ENCODE measurements around the gene CD19.
"Not testable (repeated sequence)": the region's sequence is repeated elsewhere in the genome, so short reads cannot be mapped to it uniquely, and the experiment has no call there.

The CD19 gene

DNA sequence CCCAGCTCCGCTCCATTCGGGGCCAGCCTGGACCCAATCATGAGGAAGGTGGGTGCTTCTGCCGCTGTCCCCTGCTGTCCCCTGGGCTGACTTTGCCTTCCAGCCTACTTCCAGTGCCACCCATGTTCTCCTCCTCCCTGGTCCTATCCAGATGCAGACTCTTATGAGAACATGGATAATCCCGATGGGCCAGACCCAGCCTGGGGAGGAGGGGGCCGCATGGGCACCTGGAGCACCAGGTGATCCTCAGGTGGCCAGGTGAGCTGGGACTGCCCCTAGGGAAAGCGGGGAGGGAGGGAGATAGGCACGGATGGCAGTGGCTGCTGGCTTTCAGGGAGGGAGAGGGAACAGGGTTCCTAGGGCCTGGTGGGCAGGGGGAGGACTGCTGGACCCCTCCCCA, 7.0 kb downstream of the CD19 start:
- in situ Hi-C loops (cut with MboI; ENCODE audit: low pct_unique_long_range_greater_than_20kb, low sequenced_read_pairs, unreplicated experiment) = no loop called here
- no peak for DNase-seq (ENCODE audit: low spot score)
- TF ChIP-seq, protein P1, sequence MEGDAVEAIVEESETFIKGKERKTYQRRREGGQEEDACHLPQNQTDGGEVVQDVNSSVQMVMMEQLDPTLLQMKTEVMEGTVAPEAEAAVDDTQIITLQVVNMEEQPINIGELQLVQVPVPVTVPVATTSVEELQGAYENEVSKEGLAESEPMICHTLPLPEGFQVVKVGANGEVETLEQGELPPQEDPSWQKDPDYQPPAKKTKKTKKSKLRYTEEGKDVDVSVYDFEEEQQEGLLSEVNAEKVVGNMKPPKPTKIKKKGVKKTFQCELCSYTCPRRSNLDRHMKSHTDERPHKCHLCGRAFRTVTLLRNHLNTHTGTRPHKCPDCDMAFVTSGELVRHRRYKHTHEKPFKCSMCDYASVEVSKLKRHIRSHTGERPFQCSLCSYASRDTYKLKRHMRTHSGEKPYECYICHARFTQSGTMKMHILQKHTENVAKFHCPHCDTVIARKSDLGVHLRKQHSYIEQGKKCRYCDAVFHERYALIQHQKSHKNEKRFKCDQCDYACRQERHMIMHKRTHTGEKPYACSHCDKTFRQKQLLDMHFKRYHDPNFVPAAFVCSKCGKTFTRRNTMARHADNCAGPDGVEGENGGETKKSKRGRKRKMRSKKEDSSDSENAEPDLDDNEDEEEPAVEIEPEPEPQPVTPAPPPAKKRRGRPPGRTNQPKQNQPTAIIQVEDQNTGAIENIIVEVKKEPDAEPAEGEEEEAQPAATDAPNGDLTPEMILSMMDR (IDR thresholded peaks at IDR 0.05; ENCODE audit: extremely low read depth, insufficient read depth, missing control alignments) = no peak

DNA sequence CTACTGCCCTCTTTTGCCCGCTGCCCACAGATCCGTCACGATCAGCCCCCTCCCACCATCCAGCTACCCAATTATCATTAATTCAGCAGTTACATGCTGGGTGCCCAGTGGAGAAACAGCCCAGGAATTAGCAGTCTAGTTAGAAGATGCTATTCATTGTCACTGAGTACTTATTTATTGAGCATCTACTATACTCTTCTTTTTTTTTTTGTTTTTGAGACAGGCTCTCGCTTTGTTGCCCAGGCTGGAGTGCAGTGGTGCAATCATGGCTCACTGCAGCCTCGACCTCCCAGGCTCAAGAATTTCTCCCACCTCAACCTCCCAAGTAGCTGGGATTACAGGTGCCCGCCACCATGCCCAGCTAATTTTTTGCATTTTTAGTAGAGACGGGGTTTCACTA, 8.1 kb downstream of the CD19 start:
- DNase-seq (ENCODE audit: low spot score) = not testable (repeated sequence)
- in situ Hi-C loops (cut with MboI; ENCODE audit: low pct_unique_long_range_greater_than_20kb, low sequenced_read_pairs, unreplicated experiment) = loop anchor here (10.0 kb wide), 1 partner anchor 65 kb away; the partner anchor contains the start of gene ATP2A1

DNA sequence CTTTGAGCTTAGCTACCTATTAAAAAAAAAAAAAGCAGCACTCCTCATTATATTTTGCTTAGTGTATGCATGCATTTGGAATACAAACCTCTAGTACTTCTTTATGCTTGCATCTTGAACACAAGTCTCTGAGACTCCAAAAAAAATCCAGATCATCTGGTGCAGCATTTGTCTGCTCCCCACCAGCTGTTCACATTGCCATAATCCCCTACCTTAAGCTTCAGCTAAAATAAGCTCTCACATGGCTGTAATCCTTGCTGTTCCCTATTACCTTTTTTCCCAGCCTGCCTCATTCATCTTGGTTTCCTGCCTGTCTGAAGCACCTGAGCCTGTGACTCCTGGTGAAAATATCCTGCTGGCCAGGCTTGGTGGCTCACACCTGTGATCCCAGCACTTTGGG, 11.5 kb downstream of the CD19 start:
- no peak for DNase-seq (ENCODE audit: low spot score)
- in situ Hi-C loops (cut with MboI; ENCODE audit: low pct_unique_long_range_greater_than_20kb, low sequenced_read_pairs, unreplicated experiment) = loop anchor here (10.0 kb wide), 1 partner anchor 68 kb away; the partner anchor contains the start of gene ATP2A1
- TF ChIP-seq, protein P1 (IDR thresholded peaks at IDR 0.05; ENCODE audit: extremely low read depth, insufficient read depth, missing control alignments) = no peak

DNA sequence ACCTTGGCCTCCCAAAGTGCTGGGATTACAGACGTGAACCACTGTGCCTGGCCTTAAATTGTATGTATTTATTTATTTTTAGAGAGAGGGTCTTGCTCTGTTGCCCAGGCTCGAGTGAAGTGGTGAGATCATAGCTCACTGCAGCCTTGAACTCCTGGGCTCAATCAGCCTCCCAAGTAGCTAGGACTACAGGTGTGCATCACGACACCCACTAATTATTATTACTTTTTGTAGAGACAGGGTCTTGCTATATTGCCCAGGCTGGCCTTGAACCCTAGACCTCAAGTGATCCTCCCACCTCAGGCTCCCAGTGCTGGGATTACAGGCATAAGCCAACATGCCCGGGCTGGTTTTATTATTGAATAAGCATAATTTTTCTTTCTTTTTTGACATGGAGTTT, 14.9 kb downstream of the CD19 start:
- no peak for DNase-seq (ENCODE audit: low spot score)
- in situ Hi-C loops (cut with MboI; ENCODE audit: low pct_unique_long_range_greater_than_20kb, low sequenced_read_pairs, unreplicated experiment) = loop anchor here (10.0 kb wide), 1 partner anchor 72 kb away; the partner anchor contains the start of gene ATP2A1
- TF ChIP-seq, protein P1 (IDR thresholded peaks at IDR 0.05; ENCODE audit: extremely low read depth, insufficient read depth, missing control alignments) = no peak

DNA sequence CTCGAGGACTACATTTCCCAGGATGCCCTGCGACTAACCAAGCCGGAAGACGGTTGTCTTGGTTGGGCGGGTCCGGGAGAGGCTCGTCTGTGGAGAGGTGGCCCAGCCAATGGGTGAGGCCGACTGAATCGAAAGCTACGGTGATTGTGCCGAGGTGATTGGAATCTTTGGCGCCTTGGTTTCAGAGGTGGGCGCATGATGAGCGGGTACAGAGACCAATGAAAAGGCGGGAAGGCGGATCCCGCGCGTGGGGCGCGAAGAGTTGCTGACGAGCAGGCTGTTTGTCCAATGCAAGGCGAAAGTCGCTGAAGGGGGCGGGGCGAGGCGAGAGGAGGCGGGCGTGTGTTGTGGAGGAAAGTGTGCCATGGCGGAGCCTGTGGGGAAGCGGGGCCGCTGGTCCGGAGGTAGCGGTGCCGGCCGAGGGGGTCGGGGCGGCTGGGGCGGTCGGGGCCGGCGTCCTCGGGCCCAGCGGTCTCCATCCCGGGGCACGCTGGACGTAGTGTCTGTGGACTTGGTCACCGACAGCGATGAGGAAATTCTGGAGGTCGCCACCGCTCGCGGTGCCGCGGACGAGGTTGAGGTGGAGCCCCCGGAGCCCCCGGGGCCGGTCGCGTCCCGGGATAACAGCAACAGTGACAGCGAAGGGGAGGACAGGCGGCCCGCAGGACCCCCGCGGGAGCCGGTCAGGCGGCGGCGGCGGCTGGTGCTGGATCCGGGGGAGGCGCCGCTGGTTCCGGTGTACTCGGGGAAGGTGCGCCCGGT, 19.1 kb downstream of the CD19 start, which contains the start of gene NFATC2IP:
Gene NFATC2IP (plus strand): TSS at position 290 of the 762 bp plus-strand sequence. CDS start 75 bp downstream, at position 365.
- DNase-seq (ENCODE audit: low spot score) = peak; percentile 100
- in situ Hi-C loops (cut with MboI; ENCODE audit: low pct_unique_long_range_greater_than_20kb, low sequenced_read_pairs, unreplicated experiment) = no loop called here
- TF ChIP-seq, protein P1 (IDR thresholded peaks at IDR 0.05; ENCODE audit: extremely low read depth, insufficient read depth, missing control alignments) = no peak

DNA sequence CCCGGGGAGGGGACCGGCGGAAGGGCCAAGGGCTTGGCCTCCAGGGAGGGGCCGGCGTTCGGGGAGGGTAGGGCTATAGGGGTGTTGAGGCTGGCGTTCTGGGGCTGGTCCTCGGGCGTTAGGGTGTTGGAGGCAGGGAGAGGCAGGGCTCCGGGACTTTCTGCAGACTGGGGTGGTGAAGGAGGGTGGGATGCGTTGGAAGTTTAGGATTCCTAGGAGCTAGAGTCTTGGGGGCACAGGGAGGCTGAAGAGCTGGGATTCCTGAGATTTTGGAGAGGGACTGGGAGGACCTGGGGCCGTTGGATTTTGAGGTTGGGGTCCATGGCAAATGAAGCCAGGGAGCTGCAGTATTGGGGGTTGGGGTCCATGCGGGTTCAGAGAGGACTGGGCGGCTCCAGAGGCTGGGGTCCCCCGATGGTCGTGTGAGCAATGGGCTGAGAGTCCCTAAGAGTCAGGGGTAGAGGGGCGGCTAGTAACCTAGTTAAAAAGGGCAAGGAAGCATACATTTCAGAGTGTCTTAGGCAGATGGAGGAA, 19.7 kb downstream of the CD19 start:
- TF ChIP-seq, protein P1 (IDR thresholded peaks at IDR 0.05; ENCODE audit: extremely low read depth, insufficient read depth, missing control alignments) = no peak
- no peak for DNase-seq (ENCODE audit: low spot score)
- in situ Hi-C loops (cut with MboI; ENCODE audit: low pct_unique_long_range_greater_than_20kb, low sequenced_read_pairs, unreplicated experiment) = no loop called here

DNA sequence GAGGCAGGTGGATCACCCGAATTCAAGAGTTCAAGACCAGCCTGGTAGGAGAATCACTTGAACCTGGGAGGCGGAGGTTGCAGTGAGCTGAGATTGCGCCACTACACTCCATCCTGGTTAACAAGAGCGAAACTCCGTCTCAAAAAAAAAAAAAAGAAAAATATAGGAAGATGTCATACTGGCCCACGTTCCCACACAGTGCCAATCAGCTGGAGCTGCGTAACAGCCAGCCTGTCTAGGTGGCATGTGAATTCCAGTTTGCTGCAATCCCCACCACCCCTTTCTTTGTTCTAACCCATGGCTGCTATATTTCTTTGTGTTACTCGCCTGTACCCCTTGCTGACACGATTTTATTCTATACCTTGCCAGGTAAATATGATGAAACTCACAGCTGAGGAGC, 26.4 kb downstream of the CD19 start:
- TF ChIP-seq, protein P1 (IDR thresholded peaks at IDR 0.05; ENCODE audit: extremely low read depth, insufficient read depth, missing control alignments) = no peak
- DNase-seq (ENCODE audit: low spot score) = no peak
- in situ Hi-C loops (cut with MboI; ENCODE audit: low pct_unique_long_range_greater_than_20kb, low sequenced_read_pairs, unreplicated experiment) = no loop called here

Data from GM13977 (cell line).